SKM-1 treated with dmso at 0.1 percent for 144 hours (cell line): ENCODE results near the gene UBAC2.
"Not testable (repeated sequence)": the region's sequence is repeated elsewhere in the genome, so short reads cannot be mapped to it uniquely, and the experiment has no call there.

Source experiments
- DNase-seq: peaks from one replicate; lab custom pipeline; 2025; ENCODE audit not compliant: unreplicated experiment; lab: John Stamatoyannopoulos, UW

The UBAC2 gene

GRCh38 chr13:99211421-99212035 lies 10.9 kb downstream of the UBAC2 start:
- no peak for DNase-seq

GRCh38 chr13:99214232-99214631 lies 13.6 kb downstream of the UBAC2 start:
- no peak for DNase-seq

GRCh38 chr13:99214731-99215130 lies 14.1 kb downstream of the UBAC2 start:
- no peak for DNase-seq

- no peak for DNase-seq
Observed at GRCh38 chr13:99215184-99215830, 14.7 kb downstream of the UBAC2 start.

- DNase-seq = no peak
Observed at GRCh38 chr13:99217461-99218110, 16.9 kb downstream of the UBAC2 start.

- no peak for DNase-seq
Observed at GRCh38 chr13:99218126-99218525, 17.5 kb downstream of the UBAC2 start.

GRCh38 chr13:99218545-99218944 lies 17.9 kb downstream of the UBAC2 start:
- no peak for DNase-seq

- DNase-seq = no peak
Observed at GRCh38 chr13:99218969-99219368, 18.3 kb downstream of the UBAC2 start.

- DNase-seq = no peak
Observed at GRCh38 chr13:99220199-99220935, 19.7 kb downstream of the UBAC2 start.

GRCh38 chr13:99221567-99222239 lies 21.0 kb downstream of the UBAC2 start:
- no peak for DNase-seq

GRCh38 chr13:99223587-99223986 lies 22.9 kb downstream of the UBAC2 start:
- DNase-seq = no peak

GRCh38 chr13:99224021-99224420 lies 23.4 kb downstream of the UBAC2 start:
- no peak for DNase-seq

GRCh38 chr13:99225078-99225477 lies 24.4 kb downstream of the UBAC2 start:
- DNase-seq = peak; percentile 56

- no peak for DNase-seq
Observed at GRCh38 chr13:99226513-99226912, 25.9 kb downstream of the UBAC2 start.

GRCh38 chr13:99227331-99227900 lies 26.8 kb downstream of the UBAC2 start:
- DNase-seq = no peak

GRCh38 chr13:99227909-99228688 lies 27.4 kb downstream of the UBAC2 start:
- DNase-seq = peak; percentile 83

GRCh38 chr13:99228737-99229691 lies 28.4 kb downstream of the UBAC2 start:
- DNase-seq = peak; percentile 10

GRCh38 chr13:99230588-99230987 lies 29.9 kb downstream of the UBAC2 start:
- DNase-seq = not testable (repeated sequence)

GRCh38 chr13:99230991-99231390 lies 30.3 kb downstream of the UBAC2 start:
- DNase-seq = no peak
